A673 (cell line): ENCODE data around the gene REC114.

Experiments
- EZH2 ChIP-seq: fragments of 200-600 bp; sonication (generic); IDR thresholded peaks from 2 replicates; pipeline ENCODE4 v1.6.1; 2017; ENCODE audit warnings: borderline replicate concordance, low read depth, mild to moderate bottlenecking, mixed read lengths, antibody characterized with exemption, low read length; ENCODE audit not compliant: poor library complexity, severe bottlenecking
- TF ChIP-seq, protein P1 (sequence below): fragments of 300-800, 200-600 bp; sonication (generic); conservative IDR thresholded peaks from 2 replicates; pipeline ENCODE4 v1.5.1; 2017; ENCODE audit warnings: low read depth, mild to moderate bottlenecking, antibody characterized with exemption, low read length, moderate library complexity, mixed read lengths

DNA sequence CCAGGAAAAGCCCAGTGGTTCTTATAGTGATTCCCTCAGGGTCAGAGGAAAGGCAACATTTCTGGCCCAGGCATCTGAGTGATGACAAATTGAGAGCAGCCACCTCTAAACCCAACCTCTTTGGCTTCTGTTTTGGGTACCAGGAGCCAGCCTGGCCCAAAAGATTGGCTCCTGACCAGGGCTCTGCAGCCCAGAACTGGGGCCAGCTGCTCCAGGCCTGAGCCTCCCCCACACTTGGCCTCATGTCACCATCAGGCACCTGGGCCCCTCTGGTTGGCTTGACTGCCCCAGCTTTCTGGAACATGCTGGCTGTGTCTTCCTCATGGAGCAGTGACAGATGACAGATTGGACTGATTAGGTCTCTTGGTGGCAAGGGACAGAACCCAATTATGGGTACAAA lies 48.2 kb upstream of the REC114 start:
- no peak for TF ChIP-seq EZH2
- TF ChIP-seq, protein P1, sequence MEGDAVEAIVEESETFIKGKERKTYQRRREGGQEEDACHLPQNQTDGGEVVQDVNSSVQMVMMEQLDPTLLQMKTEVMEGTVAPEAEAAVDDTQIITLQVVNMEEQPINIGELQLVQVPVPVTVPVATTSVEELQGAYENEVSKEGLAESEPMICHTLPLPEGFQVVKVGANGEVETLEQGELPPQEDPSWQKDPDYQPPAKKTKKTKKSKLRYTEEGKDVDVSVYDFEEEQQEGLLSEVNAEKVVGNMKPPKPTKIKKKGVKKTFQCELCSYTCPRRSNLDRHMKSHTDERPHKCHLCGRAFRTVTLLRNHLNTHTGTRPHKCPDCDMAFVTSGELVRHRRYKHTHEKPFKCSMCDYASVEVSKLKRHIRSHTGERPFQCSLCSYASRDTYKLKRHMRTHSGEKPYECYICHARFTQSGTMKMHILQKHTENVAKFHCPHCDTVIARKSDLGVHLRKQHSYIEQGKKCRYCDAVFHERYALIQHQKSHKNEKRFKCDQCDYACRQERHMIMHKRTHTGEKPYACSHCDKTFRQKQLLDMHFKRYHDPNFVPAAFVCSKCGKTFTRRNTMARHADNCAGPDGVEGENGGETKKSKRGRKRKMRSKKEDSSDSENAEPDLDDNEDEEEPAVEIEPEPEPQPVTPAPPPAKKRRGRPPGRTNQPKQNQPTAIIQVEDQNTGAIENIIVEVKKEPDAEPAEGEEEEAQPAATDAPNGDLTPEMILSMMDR, result no peak
